Vagina (tissue), 2 donors: ENCODE measurements around the gene STARD7.

Source experiments
- CTCF ChIP-seq, 3 experiments: fragments of 450-650 bp in 2 of 3; fragments of 200-600 bp in 1 of 3; sonication (generic) in 1 of 3; IDR thresholded peaks; one replicate each; pipeline ENCODE4 v1.5.1; 2017 to 2019; ENCODE audit warnings: antibody characterized with exemption in 3 of 3, mild to moderate bottlenecking in 2 of 3, moderate library complexity in 2 of 3
- POLR2A ChIP-seq, 2 donors: fragments of 450-650 bp; IDR thresholded peaks; one replicate each; pipeline ENCODE4 v1.6.1; 2017; ENCODE audit warnings: antibody characterized with exemption in 2 of 2, mild to moderate bottlenecking in 2 of 2, moderate library complexity in 2 of 2

- no peak for TF ChIP-seq CTCF (IDR thresholded peaks at IDR 0.05)
- no peak for TF ChIP-seq POLR2A (IDR thresholded peaks at IDR 0.05)
Measured at GRCh38 chr2:96204836-96205624, 3.6 kb downstream of the STARD7 start.
